IMR-90 (cell line): ENCODE measurements around the gene PDX1. TPM values are rescaled to one million over a fixed set of nuclear protein-coding genes. Genes with fewer than 3 reads are reported as not detected.
"Not testable (repeated sequence)": the region's sequence is repeated elsewhere in the genome, so short reads cannot be mapped to it uniquely, and the experiment has no call there.

Source experiments
- ATAC-seq: fragments of 200-7000 bp; cut with Tn5 transposase; 2 replicates; pipeline ENCODE4 v1.9.1; 2020; ENCODE audit warnings: low read depth, mild to moderate bottlenecking, moderate library complexity
- BruUV-seq: library from RNA; stranded (reverse); fragments of 400-500 nt; replicated peaks from 2 replicates; lab custom pipeline; 2021; lab: Mats Ljungman, UMichigan
- CTCF ChIA-PET: fragments of 300-600 bp; formaldehyde crosslinking; extraction: SDS; loops from one replicate; lab custom pipeline; 2021; ENCODE audit warnings: antibody characterized with exemption; lab: Yijun Ruan, JAX
- POLR2A ChIA-PET: fragments of 300-600 bp; sonication (Branson Sonifier 250); formaldehyde crosslinking; loops from one replicate; lab custom pipeline; 2022; ENCODE audit warnings: antibody characterized with exemption; ENCODE audit not compliant: unreplicated experiment; lab: Charles Lee
- DNase-seq: peaks from one replicate; pipeline ENCODE4 v3.0.0; 2013
- H2AFZ ChIP-seq: replicated peaks from 2 replicates; pipeline ENCODE3; 2013; ENCODE audit warnings: low read length, mild to moderate bottlenecking; ENCODE audit not compliant: poor library complexity
- H2AK5ac ChIP-seq: 2 replicates; pipeline ENCODE4 v1.6.1; 2013; ENCODE audit warnings: low read depth, low read length, inconsistent platforms
- H2AK9ac ChIP-seq: replicated peaks from 2 replicates; pipeline ENCODE3; 2013; ENCODE audit warnings: mild to moderate bottlenecking, low read depth, low read length, moderate library complexity; ENCODE audit not compliant: poor library complexity
- H2BK120ac ChIP-seq: 2 replicates; pipeline ENCODE4 v1.6.1; 2013; ENCODE audit warnings: low read depth, low read length, inconsistent platforms
- H2BK15ac ChIP-seq: 3 replicates; pipeline ENCODE4 v1.6.1; 2013; ENCODE audit warnings: low read depth, low read length, inconsistent platforms
- H2BK20ac ChIP-seq: 2 replicates; pipeline ENCODE4 v1.6.1; 2013; ENCODE audit warnings: low read depth, mild to moderate bottlenecking, inconsistent platforms, low read length, moderate library complexity
- H2BK5ac ChIP-seq: 2 replicates; pipeline ENCODE4 v1.6.1; 2013; ENCODE audit warnings: mild to moderate bottlenecking, low read depth, low read length, inconsistent platforms; ENCODE audit not compliant: poor library complexity, severe bottlenecking
- H3K14ac ChIP-seq: replicated peaks from 2 replicates; pipeline ENCODE4 v1.6.1; 2013; ENCODE audit warnings: low read depth, low read length, inconsistent platforms
- H3K18ac ChIP-seq: 2 replicates; pipeline ENCODE4 v1.6.1; 2013; ENCODE audit warnings: low read depth, low read length, control low read depth
- H3K23ac ChIP-seq: 2 replicates; pipeline ENCODE4 v1.6.1; 2013; ENCODE audit warnings: low read depth, low read length, inconsistent platforms
- H3K27ac ChIP-seq: 2 replicates; pipeline ENCODE4 v1.5.1; 2013; ENCODE audit warnings: mild to moderate bottlenecking, control low read depth, low read length; ENCODE audit not compliant: insufficient read depth
- H3K27me3 ChIP-seq: 2 replicates; pipeline ENCODE4 v1.6.1; 2013; ENCODE audit warnings: low read length; ENCODE audit not compliant: control insufficient read depth, insufficient read depth
- H3K36me3 ChIP-seq: 2 replicates; pipeline ENCODE4 v1.6.1; 2013; ENCODE audit warnings: low read length, mixed read lengths; ENCODE audit not compliant: control insufficient read depth, insufficient read depth
- H3K4ac ChIP-seq: 2 replicates; pipeline ENCODE4 v1.6.1; 2013; ENCODE audit warnings: low read depth, low read length, inconsistent platforms
- H3K4me1 ChIP-seq: 2 replicates; pipeline ENCODE4 v1.6.1; 2013; ENCODE audit warnings: low read length, mixed read lengths; ENCODE audit not compliant: control insufficient read depth, insufficient read depth
- H3K4me2 ChIP-seq: 2 replicates; pipeline ENCODE4 v1.6.1; 2013; ENCODE audit warnings: low read depth, mild to moderate bottlenecking, control low read depth, low read length, moderate library complexity
- H3K4me3 ChIP-seq: 2 replicates; pipeline ENCODE4 v1.5.1; 2013; ENCODE audit warnings: low read depth, mild to moderate bottlenecking, control low read depth, low read length, moderate library complexity; ENCODE audit not compliant: insufficient read depth
- H3K56ac ChIP-seq: 2 replicates; pipeline ENCODE4 v1.6.1; 2013; ENCODE audit warnings: low read length, inconsistent platforms; ENCODE audit not compliant: insufficient read depth; ENCODE audit errors: extremely low read depth
- H3K79me1 ChIP-seq, 2 experiments: 2 replicates each; pipeline ENCODE4 v1.6.1; 2013; ENCODE audit warnings: low read length in 2 of 2, inconsistent platforms in 1 of 2, low read depth in 1 of 2
- H3K9ac ChIP-seq: 2 replicates; pipeline ENCODE4 v1.6.1; 2013; ENCODE audit warnings: low read depth, low read length, control low read depth
- H3K9me1 ChIP-seq: 2 replicates; pipeline ENCODE4 v1.6.1; 2013; ENCODE audit warnings: low read length, inconsistent platforms; ENCODE audit not compliant: insufficient read depth
- H3K9me3 ChIP-seq: 2 replicates; pipeline ENCODE4 v1.6.1; 2013; ENCODE audit warnings: low read length; ENCODE audit not compliant: control insufficient read depth, insufficient read depth
- H4K20me1 ChIP-seq: 2 replicates; pipeline ENCODE4 v1.6.1; 2013; ENCODE audit warnings: low read length, inconsistent platforms; ENCODE audit not compliant: insufficient read depth
- H4K5ac ChIP-seq: 2 replicates; pipeline ENCODE4 v1.6.1; 2013; ENCODE audit warnings: mild to moderate bottlenecking, low read depth, low read length, control low read depth
- H4K8ac ChIP-seq, 2 experiments: 2 replicates each; pipeline ENCODE4 v1.6.1; 2013; ENCODE audit warnings: low read depth in 2 of 2, low read length in 2 of 2, control low read depth in 1 of 2, inconsistent platforms in 1 of 2
- H4K91ac ChIP-seq: 2 replicates; pipeline ENCODE4 v1.6.1; 2013; ENCODE audit warnings: low read depth, low read length, inconsistent platforms; ENCODE audit not compliant: insufficient read depth
- CHD1 ChIP-seq: IDR thresholded peaks from 2 replicates; pipeline ENCODE4 v1.6.1; 2012; ENCODE audit warnings: low read depth, low read length, improper control_type of control experiment
- FOS ChIP-seq: fragments of 150-350 bp; IDR thresholded peaks from 2 replicates; pipeline ENCODE4 v1.6.1; 2016; ENCODE audit warnings: low read depth, low read length
- MAFK ChIP-seq: IDR thresholded peaks from 2 replicates; pipeline ENCODE4 v1.6.1; 2012; ENCODE audit warnings: low read depth, low read length, improper control_type of control experiment
- MAZ ChIP-seq: IDR thresholded peaks from 2 replicates; pipeline ENCODE4 v1.6.1; 2012; ENCODE audit warnings: low read depth, mild to moderate bottlenecking, low read length, improper control_type of control experiment, moderate library complexity, borderline replicate concordance
- NFE2L2 ChIP-seq: fragments of 150-350 bp; IDR thresholded peaks from 2 replicates; pipeline ENCODE4 v1.6.1; 2016; ENCODE audit warnings: low read depth, mild to moderate bottlenecking, low read length
- RFX5 ChIP-seq: IDR thresholded peaks from 2 replicates; pipeline ENCODE4 v1.8.0; 2012; ENCODE audit warnings: low read depth, mild to moderate bottlenecking, low read length, moderate library complexity
- USF2 ChIP-seq: fragments of 150-350 bp; IDR thresholded peaks from 2 replicates; pipeline ENCODE4 v1.6.1; 2017; ENCODE audit warnings: mild to moderate bottlenecking, antibody characterized with exemption, low read length, low read depth
- WGBS, 2 experiments: methylation state at CpG; one replicate each; pipeline versions ENCODE4 v1.1.5 to v1.1.7; 2013; ENCODE audit warnings: missing lambda C conversion rate in 2 of 2; ENCODE audit not compliant: insufficient read length in 1 of 2; ENCODE audit errors: extremely low coverage in 2 of 2; 5-methylcytosine and 5-hydroxymethylcytosine counted together
- dilution Hi-C: fragments of 300-500 bp; cut with HindIII; formaldehyde crosslinking; loops from one replicate; pipeline ENCODE4 v1.14.3; 2018; ENCODE audit warnings: low sequenced_read_pairs; ENCODE audit not compliant: unreplicated experiment
- in situ Hi-C: fragments of 300-500 bp; cut with MboI; formaldehyde crosslinking; loops from 3 replicates; pipeline ENCODE4 v1.14.3; 2019; ENCODE audit warnings: low sequenced_read_pairs, inconsistent platforms, mixed read lengths
- intact Hi-C: fragments of 100-400 bp; cut with micrococcal nuclease; formaldehyde crosslinking; loops from 2 replicates; pipeline ENCODE4 v1.10.0; 2022
- polyA plus RNA-seq, 3 experiments: library from polyadenylated mRNA; depleted of rRNA; stranded (reverse); fragments of >200 nt; gene quantifications; 2 replicates each; pipeline ENCODE4 v1.2.3, GENCODE V29; 2012; ENCODE audit warnings: low replicate concordance in 1 of 3
- total RNA-seq: library from RNA; depleted of rRNA; stranded (reverse); fragments of >200 nt; gene quantifications from 2 replicates; pipeline ENCODE4 v1.2.3, GENCODE V29; 2012

PDX1 gene
- total and polyA plus RNA-seq, 2 of the 4 experiments (the other 2 are of a cell fraction) = not detected

GRCh38 chr13:27962982-27963381, 43.2 kb downstream of the PDX1 start (continued):
- TF ChIP-seq USF2 (no peak), MAZ (no peak), CHD1 (no peak), FOS (no peak)

- Histone ChIP-seq H3K9ac (no peak overlapping the region), H3K4me2 (no peak overlapping the region), H3K27ac (no peak overlapping the region), H3K4me1 (peaks cover 3% of the 10 kb centered on the region; the same call in 1 of the 2 replicates), H2BK120ac (no peak overlapping the region), H3K27me3 (peaks cover 96% of the 10 kb centered on the region), H2BK5ac (no peak overlapping the region), H3K79me1 (no peaks in the 10 kb centered on the region), H4K91ac (no peak overlapping the region), H3K14ac (no peak overlapping the region), H2BK15ac (no peak overlapping the region), H4K5ac (no peak overlapping the region), H3K9me3 (no peaks in the 10 kb centered on the region; the same call in 1 of the 2 replicates), H2AFZ (no peak overlapping the region), H2AK5ac (no peak overlapping the region), H2BK20ac (no peak overlapping the region), H3K9me1 (no peaks in the 10 kb centered on the region), H3K18ac (no peak overlapping the region), H3K4ac (no peak overlapping the region), H2AK9ac (no peak overlapping the region), H3K4me3 (no peak overlapping the region), H4K8ac (no peak overlapping the region), H4K20me1 (peaks cover 4% of the 10 kb centered on the region; the same call in 1 of the 2 replicates), H3K23ac (no peak overlapping the region), H3K56ac (no peak overlapping the region), H3K36me3 (no peaks in the 10 kb centered on the region)
- dilution Hi-C loops (no loop called here), intact Hi-C loops (no loop called here), in situ Hi-C loops (no loop called here)
- ATAC-seq (no peak), DNase-seq (no peak)
- ChIA-PET CTCF (no interaction called here), POLR2A (no interaction called here)
- TF ChIP-seq NFE2L2 (no peak), MAFK (no peak), FOS (no peak), MAZ (no peak), RFX5 (no peak)
- BruUV-seq = no TSS peak
- WGBS, 2 experiments = no CpG with 5 or more reads among the region's 3 CpGs
Measured at GRCh38 chr13:27963491-27963890, 43.7 kb downstream of the PDX1 start.

- H4K91ac ChIP-seq, intact Hi-C loops, H2BK20ac ChIP-seq, H2AK9ac ChIP-seq, H4K20me1 ChIP-seq, H3K9me3 ChIP-seq, H3K9ac ChIP-seq, H4K5ac ChIP-seq, H3K4me2 ChIP-seq, ATAC-seq, H3K56ac ChIP-seq, H3K23ac ChIP-seq, H2BK120ac ChIP-seq, dilution Hi-C loops, in situ Hi-C loops, H3K18ac ChIP-seq, H3K27ac ChIP-seq, POLR2A ChIA-PET, DNase-seq, H3K4me1 ChIP-seq, H3K14ac ChIP-seq, H3K9me1 ChIP-seq, H3K79me1 ChIP-seq, BruUV-seq, H3K4me3 ChIP-seq, H3K36me3 ChIP-seq, H2AK5ac ChIP-seq, H3K4ac ChIP-seq, H2BK5ac ChIP-seq, H2AFZ ChIP-seq, H4K8ac ChIP-seq, H2BK15ac ChIP-seq: not testable (repeated sequence)
- CTCF ChIA-PET = interaction anchor here (0.6 to 1.4 kb wide), 2 partner anchors 9 to 10 kb away, joined by 3 to 4 read pairs; no protein-coding TSS in a partner anchor
- H3K27me3 ChIP-seq = peaks cover 96% of the 10 kb centered on the region
- WGBS, 2 experiments = 35% methylated on average over 4 of the region's 13 CpGs; no CpG with 5 or more reads in 1 of the 2 experiments
Measured at GRCh38 chr13:27964206-27964605, 44.4 kb downstream of the PDX1 start.
